HCT116 (cell line): ENCODE measurements around the gene SCRG1. TPM values are rescaled to one million over a fixed set of nuclear protein-coding genes. Genes with fewer than 3 reads are reported as not detected.

Source experiments
- ATAC-seq: fragments of 200-7000 bp; cut with Tn5 transposase; 2 replicates; pipeline ENCODE4 v1.9.1; 2020; ENCODE audit warnings: mild to moderate bottlenecking, moderate library complexity
- BruUV-seq: library from RNA; stranded (reverse); fragments of 400-500 nt; replicated peaks from 2 replicates; lab custom pipeline; 2021; lab: Mats Ljungman, UMichigan
- CTCF ChIA-PET: fragments of 300-600 bp; sonication (Branson Sonifier 250); formaldehyde crosslinking; loops from one replicate; lab custom pipeline; 2021; ENCODE audit warnings: antibody characterized with exemption; lab: Charles Lee
- POLR2A ChIA-PET: fragments of 300-600, 350-600 bp; sonication (Branson Sonifier 250); formaldehyde crosslinking; loops from one replicate; lab custom pipeline; 2021; ENCODE audit warnings: antibody characterized with exemption; lab: Charles Lee
- RAD21 ChIA-PET, 2 experiments: fragments of 300-600 bp; sonication (Branson Sonifier 250); formaldehyde crosslinking; loops; one replicate each; lab custom pipeline; 2023; ENCODE audit warnings: low total read pairs in 2 of 2; ENCODE audit not compliant: uncharacterized antibody in 2 of 2, unreplicated experiment in 2 of 2, low non-redundant PET in 1 of 2; lab: Charles Lee
- DNase-seq: peaks from one replicate; pipeline ENCODE4 v3.0.0-alpha.2; 2010; ENCODE audit warnings: low read depth, low spot score
- H2AFZ ChIP-seq: fragments of 200-600 bp; shearing (Covaris generic), sonication (generic); 2 replicates; pipeline ENCODE4 v1.6.1; 2017; ENCODE audit warnings: low read depth, mixed run types, mixed read lengths, antibody characterized with exemption, low read length; ENCODE audit not compliant: poor library complexity, severe bottlenecking
- H3K27ac ChIP-seq: 2 replicates; pipeline ENCODE4 v1.5.1; 2012; ENCODE audit warnings: low read depth, low read length
- H3K27me3 ChIP-seq: fragments of 200-600 bp; sonication (generic); 2 replicates; pipeline ENCODE4 v1.6.1; 2016; ENCODE audit warnings: mixed run types, low read length, mixed read lengths; ENCODE audit not compliant: insufficient read depth
- H3K36me3 ChIP-seq, 2 experiments: fragments of 200-500 bp in 1 of 2; fragments of 200-600 bp in 1 of 2; sonication (Bioruptor generic) in 1 of 2; sonication (generic) in 1 of 2; 2 replicates each; pipeline versions ENCODE4 v1.5.1 to v1.6.1; 2014 to 2016; ENCODE audit warnings: low read length in 2 of 2, inconsistent platforms in 1 of 2, mixed read lengths in 1 of 2, mixed run types in 1 of 2; ENCODE audit not compliant: insufficient read depth in 2 of 2, control insufficient read depth in 1 of 2
- H3K4me1 ChIP-seq, 2 experiments: fragments of 200-600 bp in 1 of 2; sonication (generic) in 1 of 2; 2 replicates each; pipeline versions ENCODE4 v1.5.1 to v1.6.1; 2012 to 2017; ENCODE audit warnings: low read length in 2 of 2, inconsistent platforms in 1 of 2, mild to moderate bottlenecking in 1 of 2, mixed read lengths in 1 of 2, mixed run types in 1 of 2, moderate library complexity in 1 of 2; ENCODE audit not compliant: insufficient read depth in 2 of 2, control insufficient read depth in 1 of 2
- H3K4me2 ChIP-seq: fragments of 200-600 bp; sonication (generic); 2 replicates; pipeline ENCODE4 v1.6.1; 2017; ENCODE audit warnings: mixed run types, low read length, mixed read lengths
- H3K4me3 ChIP-seq, 2 experiments: fragments of 200-600 bp in 1 of 2; sonication (generic) in 1 of 2; replicated peaks in 1 of 2; 2 replicates each; pipeline ENCODE4 v1.5.1; 2011 to 2016; ENCODE audit warnings: low read length in 2 of 2, control low read depth in 1 of 2, low read depth in 1 of 2, mild to moderate bottlenecking in 1 of 2, mixed read lengths in 1 of 2, mixed run types in 1 of 2
- H3K79me2 ChIP-seq: fragments of 200-600 bp; sonication (generic); 2 replicates; pipeline ENCODE4 v1.6.1; 2017; ENCODE audit warnings: mild to moderate bottlenecking, mixed run types, low read length, moderate library complexity, mixed read lengths; ENCODE audit not compliant: insufficient read depth
- H3K9ac ChIP-seq: fragments of 200-600 bp; sonication (generic); 2 replicates; pipeline ENCODE4 v1.6.1; 2016; ENCODE audit warnings: low read length, mixed read lengths
- H3K9me2 ChIP-seq: fragments of 200-600 bp; sonication (generic), shearing (Covaris generic); 2 replicates; pipeline ENCODE4 v1.6.1; 2017; ENCODE audit warnings: mixed run types, mild to moderate bottlenecking, moderate library complexity; ENCODE audit not compliant: insufficient read depth
- H3K9me3 ChIP-seq, 2 experiments: fragments of 200-500 bp in 1 of 2; fragments of 200-600 bp in 1 of 2; sonication (Bioruptor generic) in 1 of 2; sonication (generic) in 1 of 2; 2 replicates each; pipeline ENCODE4 v1.6.1; 2014 to 2017; ENCODE audit warnings: low read length in 2 of 2, mixed read lengths in 2 of 2, inconsistent platforms in 1 of 2, low read depth in 1 of 2, mild to moderate bottlenecking in 1 of 2, mixed run types in 1 of 2, moderate library complexity in 1 of 2; ENCODE audit not compliant: control insufficient read depth in 1 of 2, insufficient read depth in 1 of 2
- H4K20me1 ChIP-seq: fragments of 200-600 bp; sonication (generic), shearing (Covaris generic); 2 replicates; pipeline ENCODE4 v1.6.1; 2017; ENCODE audit warnings: mixed run types, mild to moderate bottlenecking, moderate library complexity; ENCODE audit not compliant: insufficient read depth
- CBX3 ChIP-seq: IDR thresholded peaks from 2 replicates; pipeline ENCODE4 v1.6.1; 2012; ENCODE audit warnings: low read depth
- ELF1 ChIP-seq: IDR thresholded peaks from 2 replicates; pipeline ENCODE4 v1.6.1; 2012; ENCODE audit warnings: low read depth, borderline replicate concordance
- JUND ChIP-seq: IDR thresholded peaks from 2 replicates; pipeline ENCODE4 v1.6.1; 2012
- POLR2AphosphoS5 ChIP-seq: IDR thresholded peaks from 2 replicates; pipeline ENCODE4 v1.6.1; 2011; ENCODE audit warnings: mild to moderate bottlenecking, low read depth, low read length, moderate library complexity
- TCF7L2 ChIP-seq: IDR thresholded peaks from 2 replicates; pipeline ENCODE4 v1.7.0; 2011; ENCODE audit warnings: borderline replicate concordance, inconsistent platforms; ENCODE audit not compliant: insufficient read depth, insufficient read length; ENCODE audit errors: extremely low read depth
- ZFX ChIP-seq: fragments of 450-650 bp; IDR thresholded peaks from 2 replicates; pipeline ENCODE4 v1.6.1; 2017
- ZNF274 ChIP-seq: fragments of 200-500 bp; sonication (Bioruptor generic); IDR thresholded peaks from 2 replicates; pipeline ENCODE4 v1.6.1; 2014; ENCODE audit warnings: mild to moderate bottlenecking, low read depth, low read length, inconsistent platforms
- intact Hi-C: fragments of 100-400 bp; cut with micrococcal nuclease; formaldehyde crosslinking; loops from 2 replicates; pipeline ENCODE4 v1.10.0; 2022
- total RNA-seq: library from RNA; stranded (reverse); gene quantifications from one replicate; pipeline ENCODE4 v1.2.1, GENCODE V29; 2021; ENCODE audit not compliant: unreplicated experiment
- TF ChIP-seq, protein P1 (sequence below), 3 experiments: fragments of 200-600 bp in 1 of 3; sonication (generic) in 1 of 3; IDR thresholded peaks in 2 of 3; conservative IDR thresholded peaks in 1 of 3; 2 replicates each; pipeline ENCODE4 v1.5.1; 2012 to 2017; ENCODE audit warnings: low read depth in 2 of 3, low read length in 2 of 3, antibody characterized with exemption in 1 of 3, borderline replicate concordance in 1 of 3, control low read depth in 1 of 3, mild to moderate bottlenecking in 1 of 3, mixed read lengths in 1 of 3, mixed run types in 1 of 3, moderate library complexity in 1 of 3; ENCODE audit not compliant: insufficient read depth in 1 of 3
- TF ChIP-seq, protein P2 (sequence below): IDR thresholded peaks from 2 replicates; pipeline ENCODE4 v1.6.1; 2012; ENCODE audit warnings: low read depth

Gene SCRG1
- total RNA-seq, 1 experiment from 2014 or later = not detected

DNA sequence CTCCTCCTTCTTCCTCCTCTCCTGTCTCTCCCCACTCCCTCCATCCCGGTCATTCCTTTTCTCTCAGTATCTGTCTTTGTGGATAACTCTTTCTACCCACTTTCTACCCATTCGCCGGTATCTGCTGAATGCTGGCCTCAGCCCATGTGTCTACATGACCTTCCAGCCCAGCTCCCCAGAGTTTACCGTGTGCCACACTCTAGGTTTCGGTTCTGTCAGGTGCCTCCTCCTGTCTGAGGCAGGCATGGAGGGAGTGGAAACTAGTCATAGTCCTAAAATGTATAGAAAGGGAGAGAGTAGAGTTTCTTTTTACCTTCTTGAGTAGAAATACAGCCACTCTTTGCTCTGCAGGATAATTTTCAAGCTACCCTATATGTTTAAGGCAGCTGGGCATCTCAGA, 33.5 kb upstream of the SCRG1 start:
- Histone ChIP-seq H3K9me2 (no peaks in the 10 kb centered on the region), H3K27ac (no peak overlapping the region), H3K4me2 (no peak overlapping the region), H3K9ac (no peak overlapping the region), H3K9me3 (no peaks in the 10 kb centered on the region), H4K20me1 (no peaks in the 10 kb centered on the region), H3K27me3 (no peaks in the 10 kb centered on the region), H3K36me3 (no peaks in the 10 kb centered on the region), H3K79me2 (no peaks in the 10 kb centered on the region), H2AFZ (no peak overlapping the region), H3K4me1 (no peaks in the 10 kb centered on the region), H3K4me3 (no peak overlapping the region)
- BruUV-seq = no TSS peak
- ChIA-PET RAD21 (no interaction called here), POLR2A (no interaction called here), CTCF (no interaction called here)
- TF ChIP-seq POLR2AphosphoS5 (no peak), ZNF274 (no peak), ELF1 (no peak), JUND (no peak), TCF7L2 (no peak), CBX3 (no peak), ZFX (no peak)
- TF ChIP-seq, protein P1, sequence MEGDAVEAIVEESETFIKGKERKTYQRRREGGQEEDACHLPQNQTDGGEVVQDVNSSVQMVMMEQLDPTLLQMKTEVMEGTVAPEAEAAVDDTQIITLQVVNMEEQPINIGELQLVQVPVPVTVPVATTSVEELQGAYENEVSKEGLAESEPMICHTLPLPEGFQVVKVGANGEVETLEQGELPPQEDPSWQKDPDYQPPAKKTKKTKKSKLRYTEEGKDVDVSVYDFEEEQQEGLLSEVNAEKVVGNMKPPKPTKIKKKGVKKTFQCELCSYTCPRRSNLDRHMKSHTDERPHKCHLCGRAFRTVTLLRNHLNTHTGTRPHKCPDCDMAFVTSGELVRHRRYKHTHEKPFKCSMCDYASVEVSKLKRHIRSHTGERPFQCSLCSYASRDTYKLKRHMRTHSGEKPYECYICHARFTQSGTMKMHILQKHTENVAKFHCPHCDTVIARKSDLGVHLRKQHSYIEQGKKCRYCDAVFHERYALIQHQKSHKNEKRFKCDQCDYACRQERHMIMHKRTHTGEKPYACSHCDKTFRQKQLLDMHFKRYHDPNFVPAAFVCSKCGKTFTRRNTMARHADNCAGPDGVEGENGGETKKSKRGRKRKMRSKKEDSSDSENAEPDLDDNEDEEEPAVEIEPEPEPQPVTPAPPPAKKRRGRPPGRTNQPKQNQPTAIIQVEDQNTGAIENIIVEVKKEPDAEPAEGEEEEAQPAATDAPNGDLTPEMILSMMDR (IDR thresholded peaks at IDR 0.05 in 2 of 3, conservative IDR thresholded peaks at IDR 0.05 in 1 of 3; ENCODE audit: borderline replicate concordance in 1 of 3, insufficient read depth in 1 of 3, low read depth in 2 of 3, low read length in 2 of 3) = no peak
- TF ChIP-seq, protein P2, sequence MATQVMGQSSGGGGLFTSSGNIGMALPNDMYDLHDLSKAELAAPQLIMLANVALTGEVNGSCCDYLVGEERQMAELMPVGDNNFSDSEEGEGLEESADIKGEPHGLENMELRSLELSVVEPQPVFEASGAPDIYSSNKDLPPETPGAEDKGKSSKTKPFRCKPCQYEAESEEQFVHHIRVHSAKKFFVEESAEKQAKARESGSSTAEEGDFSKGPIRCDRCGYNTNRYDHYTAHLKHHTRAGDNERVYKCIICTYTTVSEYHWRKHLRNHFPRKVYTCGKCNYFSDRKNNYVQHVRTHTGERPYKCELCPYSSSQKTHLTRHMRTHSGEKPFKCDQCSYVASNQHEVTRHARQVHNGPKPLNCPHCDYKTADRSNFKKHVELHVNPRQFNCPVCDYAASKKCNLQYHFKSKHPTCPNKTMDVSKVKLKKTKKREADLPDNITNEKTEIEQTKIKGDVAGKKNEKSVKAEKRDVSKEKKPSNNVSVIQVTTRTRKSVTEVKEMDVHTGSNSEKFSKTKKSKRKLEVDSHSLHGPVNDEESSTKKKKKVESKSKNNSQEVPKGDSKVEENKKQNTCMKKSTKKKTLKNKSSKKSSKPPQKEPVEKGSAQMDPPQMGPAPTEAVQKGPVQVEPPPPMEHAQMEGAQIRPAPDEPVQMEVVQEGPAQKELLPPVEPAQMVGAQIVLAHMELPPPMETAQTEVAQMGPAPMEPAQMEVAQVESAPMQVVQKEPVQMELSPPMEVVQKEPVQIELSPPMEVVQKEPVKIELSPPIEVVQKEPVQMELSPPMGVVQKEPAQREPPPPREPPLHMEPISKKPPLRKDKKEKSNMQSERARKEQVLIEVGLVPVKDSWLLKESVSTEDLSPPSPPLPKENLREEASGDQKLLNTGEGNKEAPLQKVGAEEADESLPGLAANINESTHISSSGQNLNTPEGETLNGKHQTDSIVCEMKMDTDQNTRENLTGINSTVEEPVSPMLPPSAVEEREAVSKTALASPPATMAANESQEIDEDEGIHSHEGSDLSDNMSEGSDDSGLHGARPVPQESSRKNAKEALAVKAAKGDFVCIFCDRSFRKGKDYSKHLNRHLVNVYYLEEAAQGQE = no peak
- no peak for ATAC-seq
- no peak for DNase-seq
- intact Hi-C loops = no loop called here
